ENCODE results near the gene TXNRD2. TPM values are rescaled to one million over a fixed set of nuclear protein-coding genes. Genes with fewer than 3 reads are reported as not detected.

TXNRD2 gene
- total RNA-seq, 1 experiment from 2014 or later, result 33.7 TPM

DNA sequence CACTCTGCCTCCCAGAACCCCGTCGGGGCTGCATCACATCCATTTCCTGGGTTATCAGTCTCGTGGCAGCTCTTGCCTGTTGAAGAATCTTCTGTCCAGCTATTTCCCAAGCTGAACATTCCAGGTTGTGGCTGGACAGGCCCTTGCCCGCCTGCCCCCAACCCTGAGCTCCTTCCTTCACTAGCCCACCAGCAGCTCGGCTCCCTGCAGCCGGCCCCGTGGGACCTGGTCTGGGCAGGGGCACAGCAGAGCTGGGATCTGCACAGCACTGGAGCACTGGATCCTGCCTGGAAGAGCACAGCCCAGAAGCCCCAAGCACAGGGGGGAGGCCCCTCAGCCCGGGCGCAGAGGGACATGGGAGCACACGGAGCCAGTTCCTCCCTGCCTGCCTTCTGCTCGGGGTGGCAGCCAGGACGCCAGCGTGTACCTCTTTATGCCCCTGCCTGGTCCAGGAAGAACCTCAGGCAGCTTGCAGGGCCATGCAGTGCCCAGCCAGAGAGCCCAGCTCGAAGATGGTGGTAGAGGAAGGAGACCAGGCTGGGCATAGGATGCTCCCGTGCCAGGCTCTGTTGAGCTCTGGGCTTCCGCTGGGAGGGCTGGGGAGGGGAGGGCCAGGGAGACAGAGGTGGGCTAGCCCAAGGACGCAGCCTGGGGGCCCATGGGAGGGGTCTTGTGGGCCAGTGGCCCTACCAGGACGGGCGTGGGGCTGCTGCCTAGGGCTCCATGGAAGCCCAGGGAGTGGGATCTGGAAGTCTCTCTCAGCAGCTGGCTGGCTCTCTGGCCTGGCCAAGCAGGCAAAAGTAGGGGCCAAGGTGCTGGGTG is 70.4 kb downstream of the TXNRD2 start:
- Mint-ChIP-seq H3K27ac (ENCODE audit: unreplicated experiment) (no peak overlapping the region), H3K9me3 (ENCODE audit: low read depth, unreplicated experiment) (no peaks in the 10 kb centered on the region), H3K27me3 (ENCODE audit: unreplicated experiment) (no peaks in the 10 kb centered on the region), H3K36me3 (ENCODE audit: insufficient read depth, unreplicated experiment) (peaks cover 4% of the 10 kb centered on the region), H3K4me3 (ENCODE audit: low read depth, unreplicated experiment) (no peak overlapping the region), H3K4me1 (ENCODE audit: low read depth, unreplicated experiment) (no peaks in the 10 kb centered on the region)
- BruUV-seq (replicated peaks), result no TSS peak
- TF ChIP-seq, protein P1, sequence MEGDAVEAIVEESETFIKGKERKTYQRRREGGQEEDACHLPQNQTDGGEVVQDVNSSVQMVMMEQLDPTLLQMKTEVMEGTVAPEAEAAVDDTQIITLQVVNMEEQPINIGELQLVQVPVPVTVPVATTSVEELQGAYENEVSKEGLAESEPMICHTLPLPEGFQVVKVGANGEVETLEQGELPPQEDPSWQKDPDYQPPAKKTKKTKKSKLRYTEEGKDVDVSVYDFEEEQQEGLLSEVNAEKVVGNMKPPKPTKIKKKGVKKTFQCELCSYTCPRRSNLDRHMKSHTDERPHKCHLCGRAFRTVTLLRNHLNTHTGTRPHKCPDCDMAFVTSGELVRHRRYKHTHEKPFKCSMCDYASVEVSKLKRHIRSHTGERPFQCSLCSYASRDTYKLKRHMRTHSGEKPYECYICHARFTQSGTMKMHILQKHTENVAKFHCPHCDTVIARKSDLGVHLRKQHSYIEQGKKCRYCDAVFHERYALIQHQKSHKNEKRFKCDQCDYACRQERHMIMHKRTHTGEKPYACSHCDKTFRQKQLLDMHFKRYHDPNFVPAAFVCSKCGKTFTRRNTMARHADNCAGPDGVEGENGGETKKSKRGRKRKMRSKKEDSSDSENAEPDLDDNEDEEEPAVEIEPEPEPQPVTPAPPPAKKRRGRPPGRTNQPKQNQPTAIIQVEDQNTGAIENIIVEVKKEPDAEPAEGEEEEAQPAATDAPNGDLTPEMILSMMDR (IDR thresholded peaks at IDR 0.05; ENCODE audit: unreplicated experiment), result no peak
- no peak for DNase-seq
- intact Hi-C loops (cut with micrococcal nuclease; ENCODE audit: unreplicated experiment), result no loop called here
- CTCF ChIA-PET, result interaction anchor here (0.6 kb wide), 1 partner anchor 24 kb away, joined by 7 read pairs; no protein-coding TSS in a partner anchor

DNA sequence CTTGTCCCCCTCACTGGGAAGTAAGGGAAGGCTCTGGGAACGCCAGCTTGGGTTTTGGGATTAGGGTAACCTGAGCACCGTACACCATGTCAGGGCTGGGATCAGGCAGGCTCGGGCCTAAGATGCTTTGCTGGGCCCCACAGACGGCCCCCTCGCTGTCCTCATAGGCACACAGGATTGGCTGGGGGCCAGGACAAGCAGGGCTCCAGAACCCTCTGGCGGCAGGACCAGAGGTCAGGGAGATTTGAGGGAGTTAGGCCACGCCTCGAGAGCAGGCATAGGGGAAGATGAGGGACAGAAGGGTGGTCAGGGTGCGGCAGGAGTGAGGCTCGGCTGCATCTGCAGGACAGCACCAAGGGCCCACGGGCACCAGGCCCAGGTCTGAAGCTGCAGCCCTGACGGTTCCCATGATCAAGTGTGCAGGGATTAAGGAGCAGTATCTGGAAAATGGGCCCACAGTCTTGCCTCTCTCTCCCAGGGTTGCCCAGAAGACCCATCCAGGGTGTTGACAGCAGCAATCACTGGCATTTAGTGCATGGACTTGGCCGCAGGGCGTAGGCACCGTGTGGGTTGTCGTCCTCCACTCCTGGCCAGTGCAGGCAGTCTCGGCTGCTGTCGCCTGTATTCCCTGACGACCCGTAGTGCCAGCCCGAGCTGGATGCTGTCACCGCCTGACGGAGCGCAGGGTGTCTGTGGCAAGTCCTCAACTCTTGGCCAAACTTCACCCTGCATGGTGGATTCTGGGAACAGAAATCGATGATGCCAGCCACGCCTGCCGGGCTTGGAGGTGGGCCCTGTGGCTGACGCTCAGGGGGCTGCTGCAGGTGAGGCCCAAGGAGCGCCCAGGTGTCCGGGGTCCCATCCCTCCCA is 71.2 kb downstream of the TXNRD2 start:
- DNase-seq, result no peak
- no peak overlapping the region for H3K27ac Mint-ChIP-seq (ENCODE audit: unreplicated experiment)
- no peaks in the 10 kb centered on the region for H3K4me1 Mint-ChIP-seq (ENCODE audit: low read depth, unreplicated experiment)
- TF ChIP-seq, protein P1 (IDR thresholded peaks at IDR 0.05; ENCODE audit: unreplicated experiment), result no peak
- no TSS peak for BruUV-seq (replicated peaks)
- no peak overlapping the region for H3K4me3 Mint-ChIP-seq (ENCODE audit: low read depth, unreplicated experiment)
- CTCF ChIA-PET, result no interaction called here
- intact Hi-C loops (cut with micrococcal nuclease; ENCODE audit: unreplicated experiment), result no loop called here
- peaks cover 4% of the 10 kb centered on the region for H3K36me3 Mint-ChIP-seq (ENCODE audit: insufficient read depth, unreplicated experiment)
- H3K27me3 Mint-ChIP-seq (ENCODE audit: unreplicated experiment), result no peaks in the 10 kb centered on the region
- H3K9me3 Mint-ChIP-seq (ENCODE audit: low read depth, unreplicated experiment), result no peaks in the 10 kb centered on the region

DNA sequence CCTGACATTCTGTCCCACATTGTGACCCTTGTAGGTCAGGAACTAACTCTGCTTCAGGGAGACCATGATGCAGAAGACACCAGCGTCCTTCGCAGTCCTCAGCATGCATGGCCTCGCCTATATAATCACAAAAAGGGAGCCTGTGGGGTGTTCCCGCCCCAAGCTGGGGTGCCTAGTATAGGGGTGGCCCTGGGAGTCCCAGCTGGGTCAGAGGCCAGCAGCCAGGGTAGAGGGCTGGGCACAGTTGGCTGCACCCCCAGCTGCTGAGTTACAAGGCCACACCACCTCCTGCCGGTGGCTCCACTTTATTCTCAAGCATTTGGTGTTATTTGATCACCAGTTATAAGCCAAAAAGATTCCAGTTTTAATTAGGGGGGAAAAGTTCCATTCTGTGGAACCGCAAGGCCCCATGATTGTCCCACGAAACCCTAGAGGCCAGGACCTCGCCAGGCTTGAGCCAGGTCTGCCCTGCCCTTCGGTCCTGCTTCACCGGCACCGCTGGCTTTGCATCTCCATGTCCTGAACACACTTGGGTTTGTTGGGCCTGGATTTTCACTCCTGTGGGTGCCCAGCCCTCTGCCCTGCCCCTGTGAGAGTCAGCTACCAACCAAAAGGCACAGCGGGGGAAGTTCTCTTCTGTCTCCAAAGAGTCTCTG is 72.0 kb downstream of the TXNRD2 start:
- CTCF ChIA-PET, result no interaction called here
- no peaks in the 10 kb centered on the region for H3K9me3 Mint-ChIP-seq (ENCODE audit: low read depth, unreplicated experiment)
- H3K4me1 Mint-ChIP-seq (ENCODE audit: low read depth, unreplicated experiment), result no peaks in the 10 kb centered on the region
- TF ChIP-seq, protein P1 (IDR thresholded peaks at IDR 0.05; ENCODE audit: unreplicated experiment), result no peak
- intact Hi-C loops (cut with micrococcal nuclease; ENCODE audit: unreplicated experiment), result no loop called here
- no peak overlapping the region for H3K27ac Mint-ChIP-seq (ENCODE audit: unreplicated experiment)
- no peaks in the 10 kb centered on the region for H3K27me3 Mint-ChIP-seq (ENCODE audit: unreplicated experiment)
- H3K36me3 Mint-ChIP-seq (ENCODE audit: insufficient read depth, unreplicated experiment), result peaks cover 4% of the 10 kb centered on the region
- DNase-seq, result no peak
- no peak overlapping the region for H3K4me3 Mint-ChIP-seq (ENCODE audit: low read depth, unreplicated experiment)
- BruUV-seq (replicated peaks), result no TSS peak

DNA sequence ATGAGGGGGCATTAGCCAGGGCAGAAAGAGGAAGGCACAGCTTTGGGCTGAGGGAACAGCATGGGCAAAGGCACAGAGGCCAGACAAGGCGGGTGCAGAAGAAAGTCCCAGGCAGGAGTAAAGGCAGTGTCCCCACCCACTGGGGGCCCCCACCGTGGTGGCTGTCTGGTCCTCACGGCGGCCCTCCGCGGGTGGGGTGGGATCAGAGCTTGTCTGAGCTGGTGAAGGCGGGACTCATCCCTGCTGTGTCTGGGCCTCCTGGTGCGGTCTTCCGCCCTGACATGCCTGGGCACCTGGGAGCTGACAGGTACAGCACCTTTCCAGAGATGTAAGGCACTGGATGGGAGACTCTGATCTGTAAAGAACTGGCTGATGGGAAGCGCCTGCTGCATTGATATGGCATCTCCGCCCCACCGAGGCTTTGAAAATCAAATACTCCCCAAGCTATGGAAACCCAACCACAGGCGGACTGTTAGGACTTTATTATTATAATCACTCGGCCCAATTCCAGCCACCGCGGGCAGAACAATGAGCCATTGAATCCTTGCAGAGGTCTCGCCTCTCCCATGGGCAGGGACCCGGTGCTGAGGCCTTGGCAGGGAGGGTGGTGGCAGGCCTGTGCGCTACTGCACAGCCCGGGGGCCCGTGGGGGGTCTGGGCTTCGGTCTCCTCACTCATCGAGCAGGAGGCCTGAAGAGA is 72.7 kb downstream of the TXNRD2 start:
- DNase-seq, result no peak
- H3K9me3 Mint-ChIP-seq (ENCODE audit: low read depth, unreplicated experiment), result no peaks in the 10 kb centered on the region
- intact Hi-C loops (cut with micrococcal nuclease; ENCODE audit: unreplicated experiment), result no loop called here
- TF ChIP-seq, protein P1 (IDR thresholded peaks at IDR 0.05; ENCODE audit: unreplicated experiment), result no peak
- no peaks in the 10 kb centered on the region for H3K27me3 Mint-ChIP-seq (ENCODE audit: unreplicated experiment)
- no peaks in the 10 kb centered on the region for H3K4me1 Mint-ChIP-seq (ENCODE audit: low read depth, unreplicated experiment)
- H3K27ac Mint-ChIP-seq (ENCODE audit: unreplicated experiment), result no peak overlapping the region
- CTCF ChIA-PET, result no interaction called here
- no peak overlapping the region for H3K4me3 Mint-ChIP-seq (ENCODE audit: low read depth, unreplicated experiment)
- BruUV-seq (replicated peaks), result no TSS peak
- peaks cover 2% of the 10 kb centered on the region for H3K36me3 Mint-ChIP-seq (ENCODE audit: insufficient read depth, unreplicated experiment)
